ENCODE results near the gene STOML3. TPM values are rescaled to one million over a fixed set of nuclear protein-coding genes. Genes with fewer than 3 reads are reported as not detected.

Gene STOML3
- total RNA-seq, 1 donor from 2014 or later = not detected

DNA sequence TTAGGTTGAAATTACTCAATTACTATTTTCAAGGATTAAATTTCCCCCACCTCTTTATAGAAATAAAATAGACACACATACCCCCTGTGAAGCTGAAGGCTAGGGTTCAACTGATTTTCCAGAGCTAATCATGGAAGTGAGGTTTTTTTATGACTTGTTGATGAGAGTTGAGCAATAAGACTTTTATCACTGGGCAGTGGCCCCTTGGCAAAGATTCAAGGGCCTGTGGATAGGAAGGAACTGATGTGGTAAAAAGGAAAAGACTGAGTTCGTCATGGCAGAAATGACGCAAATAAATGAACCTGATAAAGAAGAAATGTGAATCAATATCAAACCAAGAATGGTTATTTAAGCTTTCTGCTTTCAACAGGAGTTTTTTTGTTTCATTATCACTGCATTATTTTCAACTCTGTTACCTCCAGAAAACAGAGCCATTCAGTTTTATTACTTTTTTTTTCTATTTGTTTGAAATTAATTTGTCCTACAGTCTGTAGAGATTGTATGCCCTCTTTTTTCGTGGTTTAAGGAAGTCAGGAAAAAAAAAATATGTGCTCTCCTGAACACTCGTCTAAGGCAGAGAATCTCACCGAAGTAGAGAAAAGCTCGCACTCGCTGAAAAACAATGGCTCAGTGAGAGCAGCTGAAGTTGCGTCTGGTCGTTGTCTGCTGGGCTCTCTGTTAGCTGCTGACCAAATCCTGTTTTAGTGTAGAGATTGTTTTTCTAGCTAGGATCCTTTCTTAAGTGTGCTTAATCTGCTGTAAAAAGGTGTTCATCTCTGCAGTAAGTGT is 38.9 kb downstream of the STOML3 start:
- DNase-seq (ENCODE audit: extremely low spot score in 2 of 2) = no peak
- H3K27me3 ChIP-seq = no peaks in the 10 kb centered on the region
- no peaks in the 10 kb centered on the region for H3K4me1 ChIP-seq
- H3K4me3 ChIP-seq = no peak overlapping the region
- H3K36me3 ChIP-seq = no peaks in the 10 kb centered on the region
- no peaks in the 10 kb centered on the region for H3K9me3 ChIP-seq
- TF ChIP-seq POLR2A (IDR thresholded peaks at IDR 0.05) (no peak), POLR2AphosphoS5 (IDR thresholded peaks at IDR 0.05; ENCODE audit: insufficient read depth in 1 of 2, low read depth in 1 of 2) (no peak)
- TF ChIP-seq, protein P1, sequence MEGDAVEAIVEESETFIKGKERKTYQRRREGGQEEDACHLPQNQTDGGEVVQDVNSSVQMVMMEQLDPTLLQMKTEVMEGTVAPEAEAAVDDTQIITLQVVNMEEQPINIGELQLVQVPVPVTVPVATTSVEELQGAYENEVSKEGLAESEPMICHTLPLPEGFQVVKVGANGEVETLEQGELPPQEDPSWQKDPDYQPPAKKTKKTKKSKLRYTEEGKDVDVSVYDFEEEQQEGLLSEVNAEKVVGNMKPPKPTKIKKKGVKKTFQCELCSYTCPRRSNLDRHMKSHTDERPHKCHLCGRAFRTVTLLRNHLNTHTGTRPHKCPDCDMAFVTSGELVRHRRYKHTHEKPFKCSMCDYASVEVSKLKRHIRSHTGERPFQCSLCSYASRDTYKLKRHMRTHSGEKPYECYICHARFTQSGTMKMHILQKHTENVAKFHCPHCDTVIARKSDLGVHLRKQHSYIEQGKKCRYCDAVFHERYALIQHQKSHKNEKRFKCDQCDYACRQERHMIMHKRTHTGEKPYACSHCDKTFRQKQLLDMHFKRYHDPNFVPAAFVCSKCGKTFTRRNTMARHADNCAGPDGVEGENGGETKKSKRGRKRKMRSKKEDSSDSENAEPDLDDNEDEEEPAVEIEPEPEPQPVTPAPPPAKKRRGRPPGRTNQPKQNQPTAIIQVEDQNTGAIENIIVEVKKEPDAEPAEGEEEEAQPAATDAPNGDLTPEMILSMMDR (IDR thresholded peaks at IDR 0.05) = no peak
- intact Hi-C loops (cut with DNase I) = no loop called here
- no peak overlapping the region for H3K27ac ChIP-seq

DNA sequence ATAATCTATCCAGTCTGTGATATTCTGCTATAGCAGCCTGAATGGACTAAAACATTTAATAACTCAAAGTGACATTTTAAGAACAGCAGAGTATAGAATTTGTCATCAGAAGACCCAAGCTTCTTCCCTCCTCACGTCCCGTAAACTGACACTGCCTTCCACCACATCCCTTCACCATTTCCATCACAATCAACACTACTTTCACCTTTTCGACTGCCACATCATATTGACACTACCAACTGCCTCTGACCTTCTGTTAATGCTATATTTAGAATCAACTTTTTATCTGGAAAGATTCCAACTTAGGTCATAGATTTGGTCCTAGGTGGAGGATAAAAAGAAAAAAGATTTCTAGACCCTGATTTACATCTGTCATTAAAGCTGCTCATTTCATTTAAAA is 39.6 kb downstream of the STOML3 start:
- no peak for DNase-seq (ENCODE audit: extremely low spot score in 2 of 2)
- H3K4me3 ChIP-seq = no peak overlapping the region
- H3K4me1 ChIP-seq = no peaks in the 10 kb centered on the region
- H3K27ac ChIP-seq = no peak overlapping the region
- H3K9me3 ChIP-seq = no peaks in the 10 kb centered on the region
- no peaks in the 10 kb centered on the region for H3K36me3 ChIP-seq
- H3K27me3 ChIP-seq = no peaks in the 10 kb centered on the region
- intact Hi-C loops (cut with DNase I) = no loop called here
- no peak for TF ChIP-seq POLR2A (IDR thresholded peaks at IDR 0.05)

DNA sequence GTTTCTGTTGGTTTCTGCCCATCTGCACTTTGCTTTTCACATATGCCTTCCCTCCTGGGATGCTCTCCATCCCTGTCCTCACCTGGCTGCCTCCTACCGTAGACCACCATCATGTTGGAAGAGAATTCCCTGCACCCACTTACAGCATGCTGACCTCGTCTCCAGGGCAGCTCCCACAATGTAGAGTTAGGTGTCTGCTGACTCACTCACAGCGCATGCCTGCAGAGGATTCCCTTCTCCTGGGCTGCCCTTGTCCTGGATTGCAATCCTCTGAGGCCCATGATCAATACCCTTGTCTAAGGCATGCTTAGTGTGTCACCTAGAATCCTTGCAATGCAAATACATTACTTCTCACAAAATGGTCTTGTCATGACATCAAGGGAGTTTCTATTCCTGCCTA is 43.6 kb downstream of the STOML3 start:
- H3K27me3 ChIP-seq = no peaks in the 10 kb centered on the region
- no peaks in the 10 kb centered on the region for H3K9me3 ChIP-seq
- H3K27ac ChIP-seq = no peak overlapping the region
- H3K4me1 ChIP-seq = no peaks in the 10 kb centered on the region
- no peak for DNase-seq (ENCODE audit: extremely low spot score in 2 of 2)
- TF ChIP-seq POLR2A (IDR thresholded peaks at IDR 0.05) (no peak), POLR2AphosphoS5 (IDR thresholded peaks at IDR 0.05; ENCODE audit: insufficient read depth in 1 of 2, low read depth in 1 of 2) (no peak)
- TF ChIP-seq, protein P1 (IDR thresholded peaks at IDR 0.05) = no peak
- no peak overlapping the region for H3K4me3 ChIP-seq
- intact Hi-C loops (cut with DNase I) = no loop called here
- H3K36me3 ChIP-seq = no peaks in the 10 kb centered on the region

DNA sequence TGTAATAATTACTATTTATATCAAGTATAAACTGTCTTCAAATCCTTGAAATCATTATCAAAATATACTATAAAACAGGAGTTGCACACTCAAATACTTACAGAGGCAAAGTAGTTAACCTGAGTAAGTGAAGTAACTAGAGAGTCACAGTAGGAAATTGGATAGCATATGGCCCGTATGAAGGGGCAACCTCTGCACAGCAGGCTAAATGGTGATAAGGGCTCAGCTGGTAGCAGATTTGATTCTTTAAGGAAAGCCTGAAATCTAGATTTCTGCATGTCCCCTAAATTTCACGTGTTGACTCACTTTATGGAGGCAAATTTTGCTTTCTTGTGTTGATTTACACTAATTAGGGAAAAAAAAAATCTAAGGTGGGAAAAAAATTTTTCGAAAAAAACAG is 46.4 kb downstream of the STOML3 start:
- no peaks in the 10 kb centered on the region for H3K27me3 ChIP-seq
- intact Hi-C loops (cut with DNase I) = no loop called here
- no peak for DNase-seq (ENCODE audit: extremely low spot score in 2 of 2)
- H3K4me1 ChIP-seq = no peaks in the 10 kb centered on the region
- H3K27ac ChIP-seq = no peak overlapping the region
- no peak overlapping the region for H3K4me3 ChIP-seq
- no peaks in the 10 kb centered on the region for H3K36me3 ChIP-seq
- H3K9me3 ChIP-seq = no peaks in the 10 kb centered on the region
- TF ChIP-seq, protein P1 (IDR thresholded peaks at IDR 0.05) = no peak
- no peak for TF ChIP-seq POLR2AphosphoS5 (IDR thresholded peaks at IDR 0.05; ENCODE audit: insufficient read depth in 1 of 2, low read depth in 1 of 2)
- no peak for TF ChIP-seq POLR2A (IDR thresholded peaks at IDR 0.05)

DNA sequence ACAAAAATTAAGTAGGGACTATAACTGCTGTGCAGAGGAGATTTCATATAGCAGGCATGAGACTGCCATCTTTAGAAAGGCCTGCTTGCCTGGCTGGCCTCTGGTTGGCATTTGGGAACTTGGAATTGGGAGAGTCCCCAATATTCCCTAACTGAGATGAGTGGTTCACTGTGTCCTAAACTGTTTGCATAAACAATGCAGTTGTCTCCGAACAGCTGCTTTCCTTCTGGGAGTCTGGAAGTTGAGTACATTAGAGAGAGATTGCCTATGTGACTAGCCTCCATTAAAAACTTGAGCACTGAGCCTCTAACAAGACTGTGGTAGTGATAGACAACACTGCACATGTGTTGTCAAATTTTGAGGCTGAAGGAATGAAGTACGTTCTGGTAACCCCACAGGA is 47.4 kb downstream of the STOML3 start:
- TF ChIP-seq POLR2A (IDR thresholded peaks at IDR 0.05) = no peak
- TF ChIP-seq, protein P1 (IDR thresholded peaks at IDR 0.05) = no peak
- no peak for TF ChIP-seq POLR2AphosphoS5 (IDR thresholded peaks at IDR 0.05; ENCODE audit: insufficient read depth in 1 of 2, low read depth in 1 of 2)
- no peaks in the 10 kb centered on the region for H3K27me3 ChIP-seq
- no peaks in the 10 kb centered on the region for H3K9me3 ChIP-seq
- no peak overlapping the region for H3K27ac ChIP-seq
- no peak overlapping the region for H3K4me3 ChIP-seq
- H3K4me1 ChIP-seq = no peaks in the 10 kb centered on the region
- intact Hi-C loops (cut with DNase I) = no loop called here
- H3K36me3 ChIP-seq = no peaks in the 10 kb centered on the region
- no peak for DNase-seq (ENCODE audit: extremely low spot score in 2 of 2)
